Neural progenitor cell (in vitro differentiated cells): ENCODE results near the gene KRTAP23-1. TPM values are rescaled to one million over a fixed set of nuclear protein-coding genes. Genes with fewer than 3 reads are reported as not detected.
A peak's percentile ranks its signal among the peaks of the same experiment; 100 is the strongest.

Experiments used
- DNase-seq: peaks from one replicate; pipeline ENCODE4 v3.0.0-alpha.2; 2016; ENCODE audit warnings: low spot score
- H2AFZ ChIP-seq: fragments of 200-600 bp; sonication (generic); replicated peaks from 2 replicates; pipeline ENCODE4 v1.6.1; 2016; ENCODE audit warnings: antibody characterized with exemption
- H3F3A ChIP-seq: fragments of 200-600 bp; sonication (generic); 2 replicates; pipeline ENCODE4 v1.6.1; 2016; ENCODE audit warnings: antibody characterized with exemption, low read depth
- H3K27ac ChIP-seq: fragments of 200-600 bp; sonication (generic); 2 replicates; pipeline ENCODE4 v1.5.1; 2016; ENCODE audit warnings: mild to moderate bottlenecking
- H3K27me3 ChIP-seq: fragments of 200-600 bp; sonication (generic); 2 replicates; pipeline ENCODE4 v1.6.1; 2016; ENCODE audit warnings: mild to moderate bottlenecking, moderate library complexity
- H3K36me3 ChIP-seq: fragments of 200-600 bp; sonication (generic); 2 replicates; pipeline ENCODE4 v1.5.1; 2016
- H3K4me1 ChIP-seq: fragments of 200-600 bp; sonication (generic); 2 replicates; pipeline ENCODE4 v1.6.1; 2016; ENCODE audit warnings: mixed run types
- H3K4me2 ChIP-seq: fragments of 200-600 bp; sonication (generic); 2 replicates; pipeline ENCODE4 v1.6.1; 2016
- H3K4me3 ChIP-seq: fragments of 200-600 bp; sonication (generic); 2 replicates; pipeline ENCODE4 v1.5.1; 2016
- H3K79me2 ChIP-seq: fragments of 200-600 bp; sonication (generic); 2 replicates; pipeline ENCODE4 v1.6.1; 2016; ENCODE audit warnings: low read depth
- H3K9ac ChIP-seq: fragments of 200-600 bp; sonication (generic); 2 replicates; pipeline ENCODE4 v1.6.1; 2016
- H3K9me3 ChIP-seq: fragments of 200-600 bp; sonication (generic); 2 replicates; pipeline ENCODE4 v1.5.1; 2016; ENCODE audit warnings: low read depth
- H4K20me1 ChIP-seq: fragments of 200-600 bp; sonication (generic); 2 replicates; pipeline ENCODE4 v1.6.1; 2016; ENCODE audit warnings: low read depth
- H3K27ac Mint-ChIP-seq: 3 replicates; pipeline ENCODE4 v1.8.0; 2021; ENCODE audit warnings: mixed read lengths
- H3K27me3 Mint-ChIP-seq: 2 replicates; pipeline ENCODE4 v1.8.0; 2022; ENCODE audit warnings: low read depth, mild to moderate bottlenecking, inconsistent platforms, moderate library complexity, mixed read lengths; ENCODE audit not compliant: insufficient read depth
- H3K36me3 Mint-ChIP-seq: 3 replicates; pipeline ENCODE4 v1.8.0; 2021; ENCODE audit warnings: mixed read lengths
- H3K4me1 Mint-ChIP-seq: 3 replicates; pipeline ENCODE4 v1.8.0; 2021; ENCODE audit warnings: mixed read lengths
- H3K4me3 Mint-ChIP-seq: 3 replicates; pipeline ENCODE4 v1.8.0; 2021; ENCODE audit warnings: mild to moderate bottlenecking, moderate library complexity, mixed read lengths
- H3K9me3 Mint-ChIP-seq: 3 replicates; pipeline ENCODE4 v1.8.0; 2020; ENCODE audit warnings: mixed read lengths
- EZH2 ChIP-seq: fragments of 200-600 bp; sonication (generic); IDR thresholded peaks from 2 replicates; pipeline ENCODE4 v1.6.1; 2017; ENCODE audit warnings: antibody characterized with exemption, mild to moderate bottlenecking, moderate library complexity
- EZH2phosphoT487 ChIP-seq: fragments of 200-600 bp; sonication (generic); IDR thresholded peaks from 2 replicates; pipeline ENCODE4 v1.6.1; 2017; ENCODE audit warnings: antibody characterized with exemption
- total RNA-seq: library from RNA; depleted of rRNA; stranded (reverse); fragments of >200 nt; gene quantifications from 2 replicates; pipeline ENCODE4 v1.2.3, GENCODE V29; 2015; ENCODE audit warnings: low replicate concordance
- TF ChIP-seq, protein P1 (sequence below): fragments of 200-600 bp; sonication (generic); IDR thresholded peaks from 2 replicates; pipeline ENCODE4 v1.5.1; 2017; ENCODE audit warnings: antibody characterized with exemption, mild to moderate bottlenecking

KRTAP23-1 gene
- total RNA-seq, 1 donor from 2014 or later = not detected

DNA sequence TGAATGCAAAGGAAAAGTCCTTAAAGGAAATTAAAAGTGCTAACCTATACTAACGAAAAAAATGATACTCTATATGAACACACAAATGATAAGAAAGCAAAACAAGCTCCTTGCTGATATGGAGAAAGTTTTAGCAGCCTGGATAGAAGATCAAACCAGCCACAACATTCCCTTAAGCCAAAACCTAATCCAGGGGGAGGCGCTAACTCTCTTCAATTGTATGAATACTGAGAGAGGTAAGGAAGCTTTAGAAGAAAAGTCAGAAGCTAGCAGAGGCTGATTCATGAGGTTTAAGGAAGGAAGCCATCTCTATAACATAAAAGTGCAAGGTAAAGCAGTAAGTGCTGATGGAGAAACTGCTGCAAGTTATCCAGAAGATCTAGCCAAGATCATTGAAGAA is 3.4 kb downstream of the KRTAP23-1 start:
- Mint-ChIP-seq H3K9me3 (peaks cover 8% of the 10 kb centered on the region), H3K4me3 (no peak overlapping the region), H3K27me3 (peaks cover 4% of the 10 kb centered on the region), H3K27ac (no peak overlapping the region), H3K4me1 (peaks cover 9% of the 10 kb centered on the region), H3K36me3 (no peaks in the 10 kb centered on the region)
- peaks cover 3% of the 10 kb centered on the region for H3K4me1 ChIP-seq
- H3F3A ChIP-seq = no peaks in the 10 kb centered on the region
- no peaks in the 10 kb centered on the region for H3K79me2 ChIP-seq
- no peaks in the 10 kb centered on the region for H3K27me3 ChIP-seq
- no peak overlapping the region for H3K4me3 ChIP-seq
- no peaks in the 10 kb centered on the region for H4K20me1 ChIP-seq
- H3K36me3 ChIP-seq = no peaks in the 10 kb centered on the region
- peak; percentile 8 for DNase-seq
- H3K27ac ChIP-seq = no peak overlapping the region
- H3K4me2 ChIP-seq = no peak overlapping the region
- TF ChIP-seq, protein P1, sequence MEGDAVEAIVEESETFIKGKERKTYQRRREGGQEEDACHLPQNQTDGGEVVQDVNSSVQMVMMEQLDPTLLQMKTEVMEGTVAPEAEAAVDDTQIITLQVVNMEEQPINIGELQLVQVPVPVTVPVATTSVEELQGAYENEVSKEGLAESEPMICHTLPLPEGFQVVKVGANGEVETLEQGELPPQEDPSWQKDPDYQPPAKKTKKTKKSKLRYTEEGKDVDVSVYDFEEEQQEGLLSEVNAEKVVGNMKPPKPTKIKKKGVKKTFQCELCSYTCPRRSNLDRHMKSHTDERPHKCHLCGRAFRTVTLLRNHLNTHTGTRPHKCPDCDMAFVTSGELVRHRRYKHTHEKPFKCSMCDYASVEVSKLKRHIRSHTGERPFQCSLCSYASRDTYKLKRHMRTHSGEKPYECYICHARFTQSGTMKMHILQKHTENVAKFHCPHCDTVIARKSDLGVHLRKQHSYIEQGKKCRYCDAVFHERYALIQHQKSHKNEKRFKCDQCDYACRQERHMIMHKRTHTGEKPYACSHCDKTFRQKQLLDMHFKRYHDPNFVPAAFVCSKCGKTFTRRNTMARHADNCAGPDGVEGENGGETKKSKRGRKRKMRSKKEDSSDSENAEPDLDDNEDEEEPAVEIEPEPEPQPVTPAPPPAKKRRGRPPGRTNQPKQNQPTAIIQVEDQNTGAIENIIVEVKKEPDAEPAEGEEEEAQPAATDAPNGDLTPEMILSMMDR = peak; percentile 21
- TF ChIP-seq EZH2 = no peak
- no peak for TF ChIP-seq EZH2phosphoT487
- H3K9me3 ChIP-seq = no peaks in the 10 kb centered on the region
- H2AFZ ChIP-seq = no peak overlapping the region
- H3K9ac ChIP-seq = no peak overlapping the region

DNA sequence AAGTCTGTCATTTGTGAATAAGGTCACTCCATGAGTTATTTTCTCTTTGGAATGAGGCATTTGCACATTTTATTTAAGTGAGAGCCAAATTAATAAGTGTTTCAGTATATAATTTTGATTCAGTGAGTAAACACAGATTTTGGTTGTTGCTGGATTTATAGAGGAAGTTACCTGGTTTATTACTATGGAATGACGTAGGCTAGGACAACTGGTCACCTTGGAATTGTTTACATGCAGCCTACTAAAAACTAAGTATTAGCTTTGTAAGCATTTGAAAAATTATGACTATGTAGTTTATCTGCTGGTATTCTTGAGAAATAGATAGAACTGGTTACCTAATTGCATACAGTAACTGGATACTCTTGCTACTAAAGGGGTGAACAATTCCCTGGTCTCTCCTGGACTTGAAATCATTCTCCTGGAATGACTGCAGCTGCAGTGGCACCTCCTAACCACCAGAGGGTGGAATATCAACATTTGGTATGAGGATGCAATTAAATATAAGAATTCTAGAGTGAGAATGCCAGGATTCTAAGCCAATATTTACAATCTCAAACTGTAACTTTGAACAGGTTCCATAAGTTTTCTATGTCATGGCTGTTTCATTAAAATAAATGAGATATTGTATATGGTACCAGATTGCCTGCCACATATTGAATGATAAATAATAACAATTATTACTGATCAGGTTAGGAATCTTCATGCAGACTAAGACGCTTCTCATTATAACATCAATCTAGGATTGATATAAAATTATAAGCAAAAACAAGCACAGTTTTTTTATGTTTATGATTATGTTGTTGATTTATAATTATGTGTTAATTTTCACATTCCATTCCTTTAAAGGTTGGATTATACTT is 7.5 kb downstream of the KRTAP23-1 start:
- no peaks in the 10 kb centered on the region for H3K4me1 ChIP-seq
- no peaks in the 10 kb centered on the region for H3K9me3 ChIP-seq
- H3K27ac Mint-ChIP-seq = no peak overlapping the region
- H3K27ac ChIP-seq = no peak overlapping the region
- no peaks in the 10 kb centered on the region for H3K27me3 Mint-ChIP-seq
- H4K20me1 ChIP-seq = no peaks in the 10 kb centered on the region
- H3K36me3 ChIP-seq = no peaks in the 10 kb centered on the region
- H3K4me1 Mint-ChIP-seq = no peaks in the 10 kb centered on the region
- no peaks in the 10 kb centered on the region for H3F3A ChIP-seq
- peaks cover 8% of the 10 kb centered on the region for H3K9me3 Mint-ChIP-seq
- H3K4me3 ChIP-seq = no peak overlapping the region
- TF ChIP-seq EZH2 (no peak), EZH2phosphoT487 (no peak)
- TF ChIP-seq, protein P1 = peak; percentile 96
- DNase-seq = peak; percentile 52
- H2AFZ ChIP-seq = no peak overlapping the region
- no peak overlapping the region for H3K4me3 Mint-ChIP-seq
- no peaks in the 10 kb centered on the region for H3K79me2 ChIP-seq
- no peak overlapping the region for H3K9ac ChIP-seq
- no peaks in the 10 kb centered on the region for H3K36me3 Mint-ChIP-seq
- no peak overlapping the region for H3K4me2 ChIP-seq
- no peaks in the 10 kb centered on the region for H3K27me3 ChIP-seq

DNA sequence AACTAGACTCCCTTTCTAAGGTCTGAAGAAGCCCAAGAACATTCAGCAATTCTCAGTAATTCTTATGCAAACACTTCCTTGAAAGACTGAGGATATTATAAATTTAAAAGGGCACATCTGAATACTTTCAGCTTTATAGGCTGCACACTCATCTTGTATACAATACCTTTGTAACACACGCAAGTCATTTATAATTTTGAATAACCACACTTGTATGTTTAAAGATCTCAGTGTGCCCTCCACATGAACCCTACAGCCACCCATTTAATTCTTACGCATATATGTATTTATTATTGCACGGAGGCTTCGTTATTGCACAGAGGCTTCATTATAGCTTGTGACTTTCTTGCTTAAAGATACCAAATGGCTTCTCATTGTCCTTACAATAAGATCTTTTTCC is 9.7 kb downstream of the KRTAP23-1 start:
- Histone ChIP-seq H3K9ac (no peak overlapping the region), H3K79me2 (no peaks in the 10 kb centered on the region), H3K9me3 (no peaks in the 10 kb centered on the region), H2AFZ (no peak overlapping the region), H3K27me3 (no peaks in the 10 kb centered on the region), H3K36me3 (no peaks in the 10 kb centered on the region), H3K4me1 (no peaks in the 10 kb centered on the region), H3K4me2 (no peak overlapping the region), H4K20me1 (no peaks in the 10 kb centered on the region), H3F3A (no peaks in the 10 kb centered on the region), H3K4me3 (no peak overlapping the region), H3K27ac (no peak overlapping the region)
- Mint-ChIP-seq H3K4me3 (no peak overlapping the region), H3K36me3 (no peaks in the 10 kb centered on the region), H3K27me3 (no peaks in the 10 kb centered on the region), H3K27ac (no peak overlapping the region), H3K9me3 (no peaks in the 10 kb centered on the region), H3K4me1 (no peaks in the 10 kb centered on the region)
- DNase-seq = no peak
- no peak for TF ChIP-seq EZH2phosphoT487
- no peak for TF ChIP-seq EZH2
- TF ChIP-seq, protein P1 = no peak
